ENCODE measurements around the gene KCNH4. TPM values are rescaled to one million over a fixed set of nuclear protein-coding genes. Genes with fewer than 3 reads are reported as not detected.

The KCNH4 gene
- total RNA-seq, 4 donors from 2014 or later = 0.30 TPM; not detected in 3

DNA sequence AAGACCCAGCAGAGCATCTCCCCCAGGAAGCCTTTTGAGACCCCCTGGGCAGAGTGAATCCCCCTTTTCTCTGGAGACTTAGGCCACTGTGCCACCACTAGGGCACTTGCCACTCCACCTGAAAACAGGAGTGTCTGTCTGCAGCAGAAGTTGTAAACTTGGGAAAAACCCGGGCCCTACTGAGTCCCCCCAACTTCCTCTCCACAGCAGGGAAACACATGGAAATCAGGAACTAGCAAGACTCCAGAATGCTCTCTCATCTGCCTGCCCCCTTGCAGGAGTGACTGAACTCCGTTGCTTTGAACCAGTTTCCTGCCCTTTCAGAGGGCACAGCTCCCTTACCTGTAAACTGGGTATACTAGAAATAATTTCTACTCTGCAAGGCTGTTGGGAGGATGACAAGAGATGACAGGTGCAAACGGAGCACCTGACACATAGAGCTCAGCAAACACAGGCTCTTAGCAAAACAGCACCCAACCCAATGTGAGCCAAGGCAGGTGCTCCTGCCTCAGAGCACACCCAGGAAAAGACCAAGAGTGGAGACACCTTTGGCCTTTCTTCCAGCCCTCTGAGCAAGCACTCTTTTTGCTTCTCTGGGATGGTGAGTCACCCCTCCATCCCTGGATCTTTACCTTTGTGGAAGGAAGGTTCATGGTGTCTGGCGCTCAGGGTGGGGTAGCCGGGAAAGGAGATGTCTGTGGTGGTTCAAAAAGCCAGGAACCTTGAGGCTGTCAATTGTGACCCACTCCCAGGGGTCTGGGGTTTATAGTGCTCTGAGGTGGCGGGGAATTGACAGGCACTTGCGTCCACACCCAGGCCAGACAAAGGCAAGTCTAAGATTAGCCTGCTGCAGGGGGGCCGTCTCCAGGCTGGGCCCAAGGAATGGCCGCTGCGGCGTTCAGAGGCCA lies 4.0 kb upstream of the KCNH4 start, which contains the start of gene HCRT:
Gene HCRT (minus strand): TSS at position 740 of the 908 bp plus-strand sequence. CDS start 87 bp downstream, at position 653.
- TF ChIP-seq CTCF (IDR thresholded peaks at IDR 0.05) (no peak), POLR2A (IDR thresholded peaks at IDR 0.05) (no peak), EP300 (IDR thresholded peaks at IDR 0.05) (no peak)
- WGBS, 2 donors = 79 to 83% methylated on average over 11 of the region's 11 CpGs
- Histone ChIP-seq H3K4me3 (peak within 1 kb of the TSS; percentile 29 to 61 (median 50)), H3K27ac (peak within 1 kb of the TSS; percentile 10 to 82 (median 65)), H3K27me3 (peaks cover 0 to 28% of the 10 kb centered on the region in 2 donors), H3K9me3 (no peaks in the 10 kb centered on the region), H3K4me1 (peaks cover 0 to 37% (median 24%) of the 10 kb centered on the region in 4 donors), H3K36me3 (peaks cover 0 to 9% (median 0%) of the 10 kb centered on the region in 3 donors)
- DNase-seq (ENCODE audit: low spot score in 2 of 2) = no peak

DNA sequence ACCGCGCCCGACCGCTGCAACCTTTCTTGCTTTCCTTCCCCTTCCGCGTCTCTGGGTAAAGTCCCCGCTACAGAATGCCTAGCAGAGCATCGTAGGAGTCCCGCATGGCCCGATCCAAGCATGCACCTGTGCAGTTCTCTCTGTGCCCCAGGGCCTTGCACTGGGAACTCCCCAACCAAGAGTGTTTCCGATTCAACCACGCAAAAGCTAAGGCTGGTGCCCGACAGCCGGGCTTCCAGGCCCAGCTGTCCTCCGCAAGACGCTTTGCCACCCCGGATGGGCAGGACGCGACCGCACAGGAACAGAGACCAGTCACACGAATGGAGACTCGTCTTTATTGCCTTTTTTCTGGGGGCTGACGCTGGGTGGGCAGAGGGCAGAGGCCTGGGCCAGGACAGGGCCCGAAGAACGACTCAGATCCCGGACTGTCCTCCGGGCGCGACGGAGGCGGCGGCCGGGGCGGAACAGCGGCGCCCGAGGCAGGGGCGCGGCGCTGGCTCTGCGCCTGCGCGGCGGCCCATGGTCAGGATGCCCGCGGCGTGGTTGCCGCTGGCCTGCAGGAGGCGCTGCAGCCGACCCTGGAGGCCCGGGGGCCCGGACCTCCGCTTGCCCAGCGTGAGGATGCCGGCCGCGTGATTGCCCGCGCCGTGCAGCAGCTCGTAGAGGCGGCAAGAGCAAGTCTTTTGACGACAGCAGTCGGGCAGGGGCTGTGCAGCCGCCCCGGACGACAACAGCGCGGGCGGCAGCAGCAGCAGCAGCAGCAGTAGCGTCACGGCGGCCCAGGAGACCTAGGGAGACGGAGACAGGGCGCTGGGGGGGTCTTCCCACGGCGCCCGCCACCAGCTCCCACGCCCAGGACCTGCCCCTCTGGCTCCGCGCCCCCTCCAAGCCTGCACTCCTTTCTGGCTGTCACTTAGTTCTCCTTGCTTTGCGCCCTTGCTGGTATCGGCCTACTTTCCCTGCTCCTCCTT lies 3.1 kb upstream of the KCNH4 start:
- DNase-seq (ENCODE audit: low spot score in 2 of 2) = peak; percentile 48 to 53
- peak; percentile 93 to 96 (median 95) for TF ChIP-seq CTCF (IDR thresholded peaks at IDR 0.05)
- peak; percentile 26 to 44 for TF ChIP-seq POLR2A (IDR thresholded peaks at IDR 0.05)
- TF ChIP-seq EP300 (IDR thresholded peaks at IDR 0.05) = peak in 1 of 2 donors; percentile 53
- 5 to 8% methylated on average over 42 to 49 of the region's 83 CpGs for WGBS, 2 donors
- Histone ChIP-seq H3K4me1 (peaks cover 0 to 37% (median 24%) of the 10 kb centered on the region in 4 donors), H3K27me3 (peaks cover 0 to 32% of the 10 kb centered on the region in 2 donors), H3K4me3 (peak overlapping the region; percentile 29 to 61 (median 58)), H3K36me3 (no peaks in the 10 kb centered on the region), H3K9me3 (no peaks in the 10 kb centered on the region), H3K27ac (peak overlapping the region; percentile 10 to 82 (median 79))

DNA sequence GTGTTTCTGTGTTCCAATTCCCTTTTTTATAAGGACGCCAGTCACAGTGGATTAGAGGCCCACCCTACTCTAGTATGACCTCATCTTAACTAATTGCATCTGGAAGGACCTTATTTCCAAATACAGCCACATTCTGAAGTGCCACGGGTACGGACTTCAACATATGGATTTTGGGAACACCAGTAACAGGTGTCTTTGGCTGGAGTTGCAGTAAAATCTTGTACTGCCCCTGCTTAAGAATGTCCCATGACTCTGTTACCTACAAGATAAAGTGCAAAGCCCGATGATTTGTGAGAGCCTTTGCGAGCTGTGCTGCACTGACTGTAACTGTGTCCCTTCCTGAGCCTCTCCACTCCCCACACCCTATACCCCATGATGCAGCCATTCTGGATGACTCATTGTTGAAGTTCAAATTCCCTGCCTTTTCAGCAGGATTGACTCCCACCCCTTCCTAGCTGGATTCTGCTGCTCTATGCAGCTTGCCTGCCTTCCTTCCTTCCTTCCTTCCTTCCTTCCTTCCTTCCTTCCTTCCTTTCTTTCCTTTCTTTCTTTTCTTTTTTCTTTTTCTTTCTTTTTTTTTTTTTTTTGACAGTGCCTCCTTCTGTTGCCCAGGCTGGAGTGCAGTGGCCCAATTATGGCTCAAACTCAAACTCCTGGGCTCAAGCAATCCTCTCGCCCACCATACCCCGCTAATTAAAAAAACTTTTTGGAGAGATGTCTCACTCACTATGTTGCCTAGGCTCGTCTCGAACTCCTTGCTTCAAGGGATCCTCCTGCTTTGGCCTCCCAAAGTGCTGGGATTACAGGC lies 2.2 kb upstream of the KCNH4 start:
- Histone ChIP-seq H3K36me3 (no peaks in the 10 kb centered on the region), H3K4me1 (peaks cover 0 to 37% (median 24%) of the 10 kb centered on the region in 4 donors), H3K27me3 (peaks cover 0 to 32% of the 10 kb centered on the region in 2 donors), H3K9me3 (no peaks in the 10 kb centered on the region), H3K4me3 (peak overlapping the region; percentile 29 to 61 (median 58)), H3K27ac (peak overlapping the region in 3 of 4 donors; percentile 76 to 82 (median 82))
- no peak for DNase-seq (ENCODE audit: low spot score in 2 of 2)
- WGBS, 2 donors = 71 to 75% methylated on average over 9 of the region's 9 CpGs
- no peak for TF ChIP-seq POLR2A (IDR thresholded peaks at IDR 0.05)
- no peak for TF ChIP-seq EP300 (IDR thresholded peaks at IDR 0.05)
- no peak for TF ChIP-seq CTCF (IDR thresholded peaks at IDR 0.05)

DNA sequence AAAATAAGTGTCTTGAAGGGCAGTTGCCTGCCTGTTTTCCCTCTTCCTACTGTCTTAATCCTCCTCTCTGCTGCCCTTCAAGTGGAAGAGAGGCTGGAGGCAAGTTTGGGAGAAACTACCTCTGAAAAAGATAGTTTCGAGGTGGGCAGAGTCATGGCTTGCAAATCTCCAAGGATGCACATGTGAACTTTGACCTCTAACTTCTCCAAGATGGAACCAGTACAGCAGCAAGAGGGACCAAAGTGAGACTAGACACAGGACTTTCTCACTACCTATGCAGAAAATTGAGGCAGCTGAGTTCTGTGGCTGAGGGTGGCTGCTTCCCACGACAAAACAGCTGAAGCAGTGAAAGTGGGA lies 887 bp upstream of the KCNH4 start:
- DNase-seq (ENCODE audit: low spot score in 2 of 2) = no peak
- Histone ChIP-seq H3K4me3 (no peak overlapping the region), H3K27me3 (peaks cover 0 to 32% of the 10 kb centered on the region in 2 donors), H3K27ac (no peak overlapping the region), H3K9me3 (no peaks in the 10 kb centered on the region), H3K36me3 (no peaks in the 10 kb centered on the region), H3K4me1 (peaks cover 0 to 37% (median 24%) of the 10 kb centered on the region in 4 donors)
- 81 to 90% methylated on average over 2 of the region's 2 CpGs for WGBS, 2 donors
- TF ChIP-seq POLR2A (IDR thresholded peaks at IDR 0.05) (no peak), CTCF (IDR thresholded peaks at IDR 0.05) (no peak), EP300 (IDR thresholded peaks at IDR 0.05) (no peak)

All from tibial nerve (tissue), 4 donors.